B cell (primary cell): ENCODE measurements around the gene BANP.
"Not testable (repeated sequence)": the region's sequence is repeated elsewhere in the genome, so short reads cannot be mapped to it uniquely, and the experiment has no call there.

Experiments used
- CTCF ChIP-seq: fragments of 200-600 bp; IDR thresholded peaks from one replicate; pipeline ENCODE4 v1.8.0; 2022; ENCODE audit warnings: antibody characterized with exemption, mild to moderate bottlenecking
- EZH2 ChIP-seq: IDR thresholded peaks from 2 replicates; pipeline ENCODE4 v1.6.1; 2012; ENCODE audit warnings: borderline replicate concordance, low read depth, mild to moderate bottlenecking, moderate library complexity, low read length; ENCODE audit not compliant: insufficient read depth, poor library complexity, severe bottlenecking

GRCh38 chr16:87992142-87992541 lies 40.9 kb downstream of the BANP start:
- not testable (repeated sequence) for TF ChIP-seq CTCF, EZH2
